Left kidney (tissue), 1 donor: ENCODE measurements around the gene TEX35. TPM values are rescaled to one million over a fixed set of nuclear protein-coding genes. Genes with fewer than 3 reads are reported as not detected.

ENCODE experiments used
- polyA plus RNA-seq: library from polyadenylated mRNA; unstranded; fragments of 120-200 nt; gene quantifications from one replicate; pipeline ENCODE4 v1.2.1, GENCODE V29; 2013; ENCODE audit not compliant: insufficient read length

Gene TEX35
- polyA plus RNA-seq, 1 donor, result not detected

Other genes with a start within 250 kb of the TEX35 start
- 0.30 TPM for gene CLEC20A, start 16.1 kb upstream of the TEX35 start, polyA plus RNA-seq
- gene RALGPS2, start 212.1 kb downstream of the TEX35 start, polyA plus RNA-seq, result 42.2 TPM